Measurements from ENCODE around the gene TBX20. TPM values are rescaled to one million over a fixed set of nuclear protein-coding genes. Genes with fewer than 3 reads are reported as not detected.

The TBX20 gene
- total and polyA plus RNA-seq, 8 donors, result not detected

DNA sequence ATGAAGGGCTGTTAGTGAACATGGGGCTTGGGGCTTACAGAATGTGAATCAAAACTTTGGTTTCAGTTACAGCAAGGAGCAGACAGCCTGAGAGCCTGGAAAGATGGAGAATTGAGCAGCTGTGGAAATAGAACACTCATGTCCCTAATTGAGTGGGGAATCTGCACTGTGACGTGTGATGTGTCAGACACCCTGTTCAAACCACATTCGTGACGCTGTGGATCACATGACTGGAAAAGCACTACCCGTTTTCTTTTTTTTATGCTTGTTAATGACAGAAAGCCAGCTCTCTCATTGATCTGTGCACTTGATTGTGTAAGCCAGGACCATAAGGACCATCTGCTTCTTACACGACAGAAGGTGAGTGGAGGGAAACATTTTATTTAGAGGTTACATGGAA is 15.1 kb upstream of the TBX20 start:
- DNase-seq, result no peak
- TF ChIP-seq, protein P1, sequence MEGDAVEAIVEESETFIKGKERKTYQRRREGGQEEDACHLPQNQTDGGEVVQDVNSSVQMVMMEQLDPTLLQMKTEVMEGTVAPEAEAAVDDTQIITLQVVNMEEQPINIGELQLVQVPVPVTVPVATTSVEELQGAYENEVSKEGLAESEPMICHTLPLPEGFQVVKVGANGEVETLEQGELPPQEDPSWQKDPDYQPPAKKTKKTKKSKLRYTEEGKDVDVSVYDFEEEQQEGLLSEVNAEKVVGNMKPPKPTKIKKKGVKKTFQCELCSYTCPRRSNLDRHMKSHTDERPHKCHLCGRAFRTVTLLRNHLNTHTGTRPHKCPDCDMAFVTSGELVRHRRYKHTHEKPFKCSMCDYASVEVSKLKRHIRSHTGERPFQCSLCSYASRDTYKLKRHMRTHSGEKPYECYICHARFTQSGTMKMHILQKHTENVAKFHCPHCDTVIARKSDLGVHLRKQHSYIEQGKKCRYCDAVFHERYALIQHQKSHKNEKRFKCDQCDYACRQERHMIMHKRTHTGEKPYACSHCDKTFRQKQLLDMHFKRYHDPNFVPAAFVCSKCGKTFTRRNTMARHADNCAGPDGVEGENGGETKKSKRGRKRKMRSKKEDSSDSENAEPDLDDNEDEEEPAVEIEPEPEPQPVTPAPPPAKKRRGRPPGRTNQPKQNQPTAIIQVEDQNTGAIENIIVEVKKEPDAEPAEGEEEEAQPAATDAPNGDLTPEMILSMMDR (IDR thresholded peaks at IDR 0.05), result no peak
- Histone ChIP-seq H3K9me3 (no peaks in the 10 kb centered on the region), H3K4me3 (no peak overlapping the region), H3K36me3 (no peaks in the 10 kb centered on the region), H3K27ac (no peak overlapping the region), H3K27me3 (peaks cover 0 to 20% (median 4%) of the 10 kb centered on the region in 3 donors), H3K4me1 (no peaks in the 10 kb centered on the region)
- intact Hi-C loops (cut with DNase I; ENCODE audit: low total_unique reads), result no loop called here
- 54 to 69% (median 62%) methylated on average over 5 of the region's 5 CpGs for WGBS, 5 donors

DNA sequence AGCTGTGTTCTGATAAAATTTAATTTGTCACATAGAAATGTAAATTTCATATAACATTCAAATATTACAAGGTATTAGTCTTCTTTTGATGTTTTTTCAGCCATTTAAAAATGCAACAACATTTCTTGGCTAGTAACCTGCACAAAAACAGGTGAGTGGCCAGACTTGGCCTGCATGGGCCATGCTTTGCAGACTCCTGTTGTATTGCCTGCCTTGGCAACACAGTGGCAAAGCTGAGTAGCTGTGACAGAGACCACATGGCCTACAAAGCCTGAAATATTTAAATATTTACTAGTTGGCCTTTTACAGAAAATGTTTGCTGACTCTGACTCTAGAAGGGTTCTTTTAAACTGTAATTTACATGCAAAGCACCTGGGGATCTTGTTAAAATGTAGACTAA is 13.5 kb upstream of the TBX20 start:
- TF ChIP-seq EP300 (IDR thresholded peaks at IDR 0.05) (no peak), POLR2AphosphoS5 (IDR thresholded peaks at IDR 0.05) (no peak), POLR2A (IDR thresholded peaks at IDR 0.05) (no peak)
- TF ChIP-seq, protein P1 (IDR thresholded peaks at IDR 0.05), result no peak
- H3K4me1 ChIP-seq, result no peaks in the 10 kb centered on the region
- H3K36me3 ChIP-seq, result no peaks in the 10 kb centered on the region
- H3K27me3 ChIP-seq, result peaks cover 0 to 35% (median 17%) of the 10 kb centered on the region in 3 donors
- H3K27ac ChIP-seq, result no peak overlapping the region
- intact Hi-C loops (cut with DNase I; ENCODE audit: low total_unique reads), result no loop called here
- H3K4me3 ChIP-seq, result no peak overlapping the region
- H3K9me3 ChIP-seq, result no peaks in the 10 kb centered on the region
- peak in 1 of 2 donors; percentile 25 for DNase-seq

DNA sequence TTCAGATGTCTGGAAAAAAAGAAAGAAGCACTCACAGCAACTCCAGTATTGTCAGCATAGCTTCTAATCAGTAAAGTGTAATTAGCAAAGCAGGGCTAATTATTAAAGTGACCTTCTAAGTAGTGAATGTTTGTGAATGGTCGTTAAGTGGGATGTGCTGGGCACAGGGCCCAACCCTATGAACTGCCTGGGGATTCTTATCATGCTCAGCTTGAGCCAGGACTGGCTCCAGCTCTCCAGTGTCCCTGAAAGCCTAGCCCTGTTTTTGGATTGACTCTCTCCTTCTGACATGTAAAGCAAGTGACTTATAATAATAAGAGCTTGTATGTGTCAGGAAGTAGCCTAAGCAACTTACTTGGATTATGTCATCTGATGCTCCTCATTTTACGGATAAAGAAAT is 9.5 kb upstream of the TBX20 start:
- Histone ChIP-seq H3K4me3 (no peak overlapping the region), H3K27me3 (peaks cover 0 to 71% (median 55%) of the 10 kb centered on the region in 3 donors), H3K9me3 (peaks cover 0 to 4% (median 2%) of the 10 kb centered on the region in 4 donors), H3K4me1 (peaks cover 8 to 21% (median 11%) of the 10 kb centered on the region in 4 donors), H3K36me3 (no peaks in the 10 kb centered on the region), H3K27ac (no peak overlapping the region)
- intact Hi-C loops (cut with DNase I; ENCODE audit: low total_unique reads), result no loop called here
- no peak for DNase-seq
- TF ChIP-seq, protein P1 (IDR thresholded peaks at IDR 0.05), result no peak
- TF ChIP-seq POLR2AphosphoS5 (IDR thresholded peaks at IDR 0.05) (no peak), EP300 (IDR thresholded peaks at IDR 0.05) (no peak), POLR2A (IDR thresholded peaks at IDR 0.05) (no peak)
- WGBS, 5 donors, result 34 to 41% (median 36%) methylated on average over 2 of the region's 2 CpGs

DNA sequence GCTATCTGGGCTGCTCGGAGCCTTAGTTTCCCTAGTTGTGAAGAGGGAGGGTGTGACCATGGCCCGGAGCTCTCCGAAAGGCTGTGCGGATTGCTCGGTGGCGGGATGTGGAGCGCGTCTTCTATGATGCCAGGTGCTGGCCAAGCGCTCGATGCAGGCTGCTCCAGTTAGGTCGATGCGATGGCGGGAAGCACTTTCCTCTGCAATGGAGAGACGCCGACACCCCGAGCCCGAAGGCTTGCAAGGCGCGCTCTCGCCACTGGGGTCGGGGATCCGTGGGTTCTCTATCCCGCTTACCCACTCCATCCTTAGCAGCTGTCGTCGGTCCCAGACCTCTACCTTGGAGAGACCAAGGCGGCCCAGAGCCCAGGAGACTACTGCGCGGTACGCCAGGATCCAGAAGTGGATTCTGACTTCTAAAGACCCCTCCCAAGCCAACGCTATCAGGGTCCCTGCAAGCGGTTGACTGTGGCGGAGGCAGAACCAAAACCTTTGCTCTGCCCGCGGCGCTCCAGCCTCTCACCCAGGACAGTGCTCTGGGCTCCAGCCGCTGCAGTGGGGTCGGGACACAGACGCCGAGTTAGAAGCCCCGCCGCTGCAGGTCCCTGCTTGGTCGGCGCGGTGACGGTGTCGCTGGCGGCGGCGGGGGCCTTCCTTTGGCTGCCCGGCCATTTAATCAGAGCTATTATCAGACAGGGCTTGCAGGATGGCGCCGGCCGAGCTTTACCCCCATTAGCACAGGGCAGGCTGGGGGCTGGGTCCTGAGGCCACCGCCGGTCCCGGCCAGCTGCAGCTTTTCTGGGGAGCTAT is 7.8 kb upstream of the TBX20 start:
- peak in 1 of 2 donors; percentile 32 for DNase-seq
- Histone ChIP-seq H3K36me3 (no peaks in the 10 kb centered on the region), H3K27ac (no peak overlapping the region), H3K4me1 (peaks cover 8 to 34% (median 23%) of the 10 kb centered on the region in 4 donors), H3K9me3 (peaks cover 0 to 19% (median 5%) of the 10 kb centered on the region in 4 donors), H3K4me3 (no peak overlapping the region), H3K27me3 (peaks cover 12 to 88% (median 72%) of the 10 kb centered on the region in 3 donors)
- WGBS, 5 donors, result 4 to 16% (median 6%) methylated on average over 23 to 56 of the region's 56 CpGs
- intact Hi-C loops (cut with DNase I; ENCODE audit: low total_unique reads), result no loop called here
- TF ChIP-seq POLR2A (IDR thresholded peaks at IDR 0.05), result no peak
- TF ChIP-seq, protein P1 (IDR thresholded peaks at IDR 0.05), result no peak
- no peak for TF ChIP-seq POLR2AphosphoS5 (IDR thresholded peaks at IDR 0.05)
- no peak for TF ChIP-seq EP300 (IDR thresholded peaks at IDR 0.05)
